Stimulated activated CD4-positive, alpha-beta T cell treated with anti-CD3 and anti-CD28 coated beads, Interleukin-15, amount 100 ng/mL, for 1 hour (primary cell): ENCODE data around the gene HPCAL4.

Experiments
- DNase-seq, 2 donors: peaks; one replicate each; pipeline ENCODE4 v3.0.0-alpha.2; 2020; ENCODE audit warnings: low read depth in 1 of 2, low spot score in 1 of 2

The HPCAL4 gene

DNA sequence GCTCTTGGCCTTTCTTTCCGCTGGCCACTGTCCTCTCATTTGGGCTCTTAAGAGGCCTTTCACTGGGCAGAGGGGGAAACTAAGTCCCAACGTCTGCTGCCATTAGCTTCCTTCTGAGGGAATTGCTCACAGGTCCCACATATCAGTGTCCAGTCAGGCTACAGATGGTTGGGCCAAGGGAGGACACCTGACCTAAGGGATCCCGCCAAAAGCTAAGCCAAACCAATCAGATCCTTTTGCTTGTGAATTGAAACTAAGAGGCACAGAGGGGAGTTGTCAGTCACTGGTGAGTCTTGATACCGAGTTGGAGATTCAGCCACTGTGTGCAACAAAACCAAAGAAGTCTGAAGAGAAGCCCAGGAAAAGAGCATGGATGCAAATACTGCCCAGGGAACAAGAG lies 13.6 kb downstream of the HPCAL4 start:
- DNase-seq, result no peak

DNA sequence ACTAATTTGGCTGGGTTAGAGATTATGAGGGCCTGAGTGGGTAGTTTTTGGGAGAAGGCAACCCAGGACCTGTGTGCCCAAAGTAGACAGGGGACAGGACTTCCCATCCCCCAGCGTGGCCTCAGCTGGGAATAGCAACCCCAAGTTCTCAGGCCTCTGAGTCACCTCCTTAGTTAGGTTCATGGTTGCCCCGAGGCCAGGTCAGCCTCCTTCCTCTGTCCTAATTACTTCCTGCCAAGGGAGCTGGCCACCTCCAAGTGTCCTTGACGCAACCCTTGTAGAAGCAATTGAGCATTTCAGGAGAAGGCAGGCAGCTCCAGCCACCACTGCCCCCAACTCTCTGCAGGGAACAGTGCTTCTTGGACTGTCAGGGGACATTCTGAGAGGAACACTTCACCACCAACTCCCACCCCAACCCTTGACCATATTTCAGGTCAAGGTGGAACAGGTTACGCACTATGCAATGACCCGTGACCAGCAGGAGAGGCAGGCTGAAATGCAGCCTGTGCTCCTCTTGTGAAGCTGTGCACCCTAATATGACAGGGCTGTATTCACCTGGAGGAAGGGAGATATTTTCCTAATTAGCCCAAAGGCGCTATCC lies 14.2 kb downstream of the HPCAL4 start:
- DNase-seq, result no peak

DNA sequence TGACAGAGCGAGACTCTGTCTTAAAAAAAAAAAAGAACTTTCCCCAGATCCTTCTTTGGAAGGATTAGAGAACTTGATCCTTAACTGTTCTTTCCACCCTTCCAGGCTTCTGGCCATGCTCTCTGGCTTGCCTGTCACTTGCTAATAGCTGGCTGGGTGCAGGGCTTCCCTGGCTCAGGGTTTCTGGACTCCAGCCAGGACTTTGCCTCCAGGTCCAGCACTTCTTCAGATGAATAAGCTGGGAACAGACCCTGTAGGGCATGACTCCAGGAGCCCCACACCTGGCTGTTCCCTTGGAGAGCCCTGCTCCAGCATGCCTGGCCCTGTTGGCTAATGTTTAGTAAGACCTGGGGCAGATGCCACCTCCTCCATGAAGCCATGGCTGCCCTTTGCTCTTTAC lies 16.0 kb downstream of the HPCAL4 start:
- no peak for DNase-seq

DNA sequence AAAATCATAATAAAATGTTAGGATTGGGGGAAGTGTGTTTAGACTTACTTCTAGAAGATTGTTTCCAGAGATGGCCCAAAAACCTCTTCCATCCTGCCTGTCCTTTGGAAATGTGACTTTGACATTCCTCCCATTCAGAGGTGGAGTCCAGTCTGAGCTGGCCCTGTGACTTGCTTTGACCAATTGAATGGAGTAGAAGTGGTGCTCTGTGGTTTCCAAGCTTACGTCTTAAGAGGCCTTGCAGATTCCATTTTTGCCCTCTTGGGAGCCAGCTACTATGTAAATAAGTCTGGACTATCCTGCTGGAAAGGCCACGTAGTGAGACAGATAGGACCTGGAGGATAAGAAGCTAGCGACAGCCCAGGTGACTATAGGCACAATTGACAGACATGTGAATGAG lies 18.0 kb downstream of the HPCAL4 start:
- DNase-seq, result no peak

DNA sequence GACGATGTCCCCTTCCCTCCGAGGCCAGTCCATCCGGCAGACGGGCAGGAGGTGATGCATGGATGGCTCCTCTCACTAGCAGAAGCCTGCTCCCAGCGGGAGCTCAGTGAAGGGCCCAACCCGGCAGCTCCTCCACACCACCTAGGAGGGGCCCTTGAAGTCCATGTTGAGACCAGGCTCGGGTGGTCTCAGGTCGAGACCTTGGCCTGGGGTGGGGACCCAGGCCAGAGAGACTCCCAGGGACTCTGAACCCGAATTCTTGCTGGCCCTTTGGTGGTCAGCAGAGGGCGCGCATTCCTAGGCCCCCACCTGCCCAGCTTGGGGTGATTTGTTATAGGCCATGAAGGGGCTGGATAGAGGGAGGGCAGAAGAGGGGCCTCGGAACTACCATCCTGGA lies 18.7 kb downstream of the HPCAL4 start:
- no peak for DNase-seq

DNA sequence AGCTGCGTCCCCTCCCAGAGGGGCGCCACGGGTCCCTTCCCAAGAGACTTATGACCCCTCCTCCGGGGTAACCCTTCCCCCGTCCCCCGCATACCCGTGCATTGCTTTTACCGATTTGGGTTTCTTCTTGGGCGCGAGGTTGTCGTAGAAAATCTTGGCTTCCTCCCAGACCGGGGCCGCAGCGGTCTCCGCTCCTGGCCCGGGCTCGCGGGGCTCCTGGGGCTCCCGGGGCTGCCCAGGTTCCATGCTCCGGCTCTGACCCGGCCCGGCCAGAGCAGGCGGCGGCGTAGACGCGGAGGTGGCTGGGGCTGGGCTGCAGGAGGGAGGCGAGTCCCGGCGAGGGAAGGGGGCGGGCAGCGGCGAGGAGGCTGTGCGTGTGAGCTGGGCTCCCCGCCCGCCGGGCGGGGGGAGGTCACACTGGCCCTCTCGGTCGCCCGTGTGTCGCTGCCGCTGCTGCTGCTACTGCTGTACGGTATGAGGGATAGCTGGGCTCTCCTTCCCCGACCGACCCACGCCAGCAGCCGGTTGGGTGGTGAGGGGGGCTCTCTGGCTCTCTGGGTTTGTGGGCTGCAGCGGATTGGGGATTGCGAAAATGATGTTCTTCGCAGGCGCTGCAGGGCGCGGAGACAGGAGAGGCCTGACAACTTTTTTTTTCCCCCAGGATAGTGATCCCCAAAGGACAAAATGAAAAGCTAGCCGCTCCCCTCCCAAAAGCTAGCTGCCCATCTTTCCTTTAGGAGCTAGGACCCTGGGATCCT lies 19.3 kb downstream of the HPCAL4 start, which contains the start of gene NT5C1A:
NT5C1A (minus strand) TSS at position 315 of the 758 bp plus-strand sequence; CDS start at position 246, 69 bp downstream.
- DNase-seq, result peak in 1 of 2 donors; percentile 28

DNA sequence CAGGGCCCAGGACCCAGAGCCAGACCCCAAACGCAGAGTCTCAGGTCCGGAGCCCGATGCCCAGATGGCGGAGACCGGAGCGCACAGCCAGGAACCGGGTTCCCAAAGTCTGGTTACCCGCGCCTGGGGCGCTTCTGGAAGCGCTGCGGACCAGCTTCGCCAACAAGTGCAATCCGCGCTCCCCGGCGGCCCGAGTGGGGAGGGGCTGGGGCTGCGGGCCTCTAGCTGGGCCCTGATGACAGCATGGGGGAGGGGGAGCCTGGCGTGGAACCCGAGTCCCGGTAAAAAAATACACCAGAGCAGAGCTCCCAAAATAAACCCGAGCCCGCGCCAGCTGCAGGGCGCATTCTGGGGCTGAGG lies 19.8 kb downstream of the HPCAL4 start:
- DNase-seq, result no peak

DNA sequence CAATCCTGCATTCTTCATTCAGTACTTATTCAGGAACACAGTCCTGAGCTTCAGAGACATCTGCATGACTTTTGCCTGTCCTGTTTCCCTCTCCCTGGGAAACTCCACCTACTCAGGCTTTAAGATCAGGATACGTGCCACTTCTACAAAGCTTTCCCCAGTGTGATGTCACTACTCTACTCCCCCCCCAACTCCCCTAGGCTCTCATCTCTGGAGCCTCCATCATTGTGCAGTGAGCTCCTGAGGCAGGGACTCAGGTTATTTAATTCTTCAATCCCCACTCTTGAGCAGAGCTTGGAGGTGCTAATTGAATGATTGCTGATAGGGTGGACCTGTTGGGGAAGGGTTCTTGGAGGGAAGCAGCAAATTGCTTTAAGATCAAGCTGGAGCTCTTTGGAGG lies 20.5 kb downstream of the HPCAL4 start:
- DNase-seq, result no peak

DNA sequence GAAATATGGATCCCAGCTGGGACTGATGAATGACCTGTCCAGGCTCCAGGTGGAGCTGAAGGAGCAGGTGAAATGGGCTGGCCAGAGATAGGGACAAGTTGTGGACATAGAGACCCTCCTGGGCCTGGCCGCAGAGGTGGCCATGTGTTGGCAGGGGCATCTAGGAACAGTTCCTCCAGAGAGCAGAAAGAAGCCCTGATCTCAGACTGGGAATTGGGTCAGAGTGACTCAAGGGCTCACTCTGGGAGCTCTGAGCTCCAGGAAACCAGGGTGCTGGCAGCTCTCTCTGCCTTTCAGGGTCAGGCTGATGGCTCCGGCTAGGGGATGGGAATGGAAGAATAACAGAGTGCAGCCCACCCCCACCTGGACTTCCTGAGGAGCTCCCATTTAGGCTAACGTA lies 22.3 kb downstream of the HPCAL4 start:
- DNase-seq, result no peak

DNA sequence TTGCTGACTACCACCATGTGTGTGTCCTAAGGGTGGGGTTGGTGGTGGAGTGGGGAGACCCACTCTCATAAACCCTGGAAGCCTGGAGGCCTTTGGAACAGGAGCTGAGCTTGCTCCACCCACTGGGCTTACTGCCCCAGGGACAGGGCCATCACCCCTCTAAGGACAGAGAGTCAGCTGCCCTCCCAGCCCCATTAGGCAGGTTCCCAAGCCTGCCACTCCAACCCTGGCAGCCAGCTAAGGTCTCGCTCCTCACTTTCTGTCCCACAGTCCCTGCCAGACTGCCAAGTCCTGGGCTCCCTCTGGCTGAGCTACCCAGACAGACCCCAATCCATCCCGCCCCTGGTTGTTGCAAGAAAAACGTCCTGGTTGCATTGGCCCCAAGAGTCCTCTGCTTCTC lies 23.1 kb downstream of the HPCAL4 start:
- DNase-seq, result no peak

DNA sequence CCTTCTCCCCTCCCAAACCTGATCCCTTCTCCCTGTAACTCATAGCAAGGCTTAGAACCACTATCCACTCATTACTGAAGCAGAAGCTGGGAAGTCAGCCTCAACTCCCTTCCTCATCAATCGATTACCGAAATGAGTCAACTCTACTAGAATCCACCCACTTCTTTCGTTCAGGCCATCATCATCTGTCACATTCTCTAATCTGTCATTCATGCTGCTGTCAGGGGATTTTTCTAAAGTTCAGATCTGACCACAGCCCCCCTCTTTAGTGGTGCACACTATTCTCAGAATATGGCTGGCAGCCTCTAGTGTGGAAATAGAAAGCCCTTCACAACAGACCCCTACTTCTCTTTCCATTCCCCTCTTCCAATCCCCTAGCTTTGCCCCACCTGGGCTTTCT lies 24.5 kb downstream of the HPCAL4 start:
- no peak for DNase-seq

DNA sequence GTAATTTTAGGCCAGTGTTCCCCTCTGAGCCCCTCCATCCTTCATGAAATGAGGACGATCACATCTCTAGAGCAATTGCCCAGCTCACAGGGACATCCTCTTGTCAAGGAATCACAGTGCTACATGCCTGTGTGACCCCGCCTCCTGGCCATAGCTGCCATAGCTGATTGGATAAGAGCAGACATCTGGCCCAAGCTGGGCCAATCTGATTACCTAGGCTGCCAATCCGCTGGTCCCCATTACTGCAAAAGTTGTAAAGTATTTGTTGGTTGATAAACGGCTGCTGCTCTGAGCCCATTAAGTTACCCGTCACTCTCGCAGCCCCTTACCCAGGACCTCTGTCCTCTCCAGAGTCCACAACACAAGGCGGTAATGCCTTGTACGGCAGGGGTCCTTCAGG lies 27.7 kb downstream of the HPCAL4 start:
- no peak for DNase-seq

DNA sequence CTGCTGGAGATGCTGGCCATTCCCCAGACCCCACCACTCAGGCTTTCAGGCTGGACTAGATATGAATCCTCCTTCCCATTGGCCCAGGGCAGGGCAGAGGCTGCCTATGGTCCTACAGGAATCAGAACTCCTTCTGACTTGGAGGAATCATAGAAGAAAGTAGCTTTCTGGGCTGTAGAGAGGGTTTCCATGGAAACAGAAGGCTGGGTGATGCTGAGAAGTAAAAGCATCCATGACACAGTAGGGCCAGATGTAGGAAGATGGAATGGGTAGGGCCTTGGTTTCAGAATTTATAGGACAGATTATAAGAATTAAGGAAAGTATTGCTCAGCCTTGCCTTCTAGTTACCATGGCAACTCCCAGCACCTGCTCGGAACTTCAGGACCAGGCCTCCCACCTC lies 28.4 kb downstream of the HPCAL4 start:
- no peak for DNase-seq

DNA sequence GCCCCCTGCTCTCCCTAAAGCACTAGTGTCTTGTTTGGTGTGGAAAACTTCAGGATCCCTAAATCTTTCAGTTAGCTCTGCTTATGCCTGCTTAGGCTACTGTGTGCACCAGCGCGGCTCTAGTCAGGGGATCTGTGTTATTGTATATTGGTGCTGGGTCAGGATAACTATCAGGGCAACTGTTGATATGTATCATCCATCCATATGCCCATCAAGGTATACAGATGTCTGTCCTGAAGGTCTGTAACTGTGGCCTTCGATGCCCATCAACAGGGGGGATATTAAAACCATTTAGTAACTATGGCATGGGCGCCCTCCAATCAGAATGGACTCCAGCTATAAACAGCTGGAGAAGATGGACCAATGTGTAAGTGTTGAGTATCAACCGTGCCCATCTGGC lies 31.7 kb downstream of the HPCAL4 start:
- DNase-seq, result no peak

DNA sequence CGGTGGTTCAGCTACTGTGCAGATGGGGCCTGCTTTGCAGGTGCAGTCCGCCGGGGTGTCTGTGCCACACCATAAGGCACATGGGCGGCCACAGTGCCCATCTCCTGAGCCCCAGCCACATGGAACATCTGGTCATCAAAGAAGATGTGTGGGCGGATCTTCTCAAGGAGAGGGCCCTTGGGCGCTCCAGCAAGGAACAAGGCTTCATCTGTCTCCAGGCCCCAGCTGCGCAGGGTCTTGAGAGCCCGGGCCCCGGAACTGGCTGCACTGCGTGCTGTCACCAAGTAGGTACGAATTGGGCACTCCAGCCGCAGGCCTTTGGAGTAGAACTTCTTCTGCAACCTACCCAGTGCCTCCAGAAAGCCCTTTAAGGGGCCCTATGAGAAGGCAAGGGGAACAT lies 32.1 kb downstream of the HPCAL4 start:
- DNase-seq, result no peak

DNA sequence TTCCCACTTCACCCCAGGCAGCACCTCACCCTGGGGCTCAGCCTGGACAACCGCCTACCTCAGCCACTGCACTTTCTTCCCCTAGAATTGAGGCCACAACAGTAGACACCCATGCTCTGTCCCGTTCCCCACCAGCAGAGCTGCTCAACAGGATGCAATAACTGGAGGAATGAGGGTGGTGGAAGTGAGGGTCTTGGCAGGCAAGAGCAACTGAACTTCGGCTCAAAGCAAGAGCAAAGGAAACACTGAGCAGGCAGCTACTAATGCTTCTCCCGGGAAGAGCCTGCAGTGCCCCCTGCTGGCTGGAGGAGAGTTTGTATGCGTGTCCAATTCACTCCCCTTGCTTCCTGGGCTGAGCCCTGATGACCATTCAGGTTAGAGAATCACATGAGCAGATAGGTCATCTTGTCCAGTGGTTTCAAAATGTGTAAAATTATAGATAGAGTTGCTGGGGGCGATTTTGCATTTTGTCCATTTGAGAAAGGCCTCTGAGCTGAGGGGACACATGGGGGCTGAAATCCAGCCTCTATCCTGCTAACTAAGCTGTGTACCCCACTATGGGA lies 33.2 kb downstream of the HPCAL4 start:
- DNase-seq, result peak; percentile 24 to 53

DNA sequence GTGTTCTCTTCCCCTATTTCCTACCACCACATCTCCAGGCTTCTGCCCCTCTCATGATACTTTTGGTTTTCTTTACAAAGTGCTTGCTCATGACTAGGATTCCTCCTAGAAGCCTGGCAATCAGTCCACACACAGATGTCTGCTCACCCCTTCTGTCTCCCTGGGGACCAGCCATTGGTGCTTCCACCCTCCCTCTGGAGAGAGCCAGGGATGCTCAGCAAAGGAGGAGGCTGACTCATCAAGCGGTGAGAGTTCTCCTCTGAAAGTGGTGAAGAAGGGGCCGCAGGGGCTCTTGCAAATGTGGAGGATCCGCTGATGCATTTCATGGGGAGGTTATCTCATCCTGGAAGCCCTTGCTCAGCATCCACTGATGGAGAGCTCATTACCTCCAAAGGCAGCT lies 33.8 kb downstream of the HPCAL4 start:
- DNase-seq, result no peak

DNA sequence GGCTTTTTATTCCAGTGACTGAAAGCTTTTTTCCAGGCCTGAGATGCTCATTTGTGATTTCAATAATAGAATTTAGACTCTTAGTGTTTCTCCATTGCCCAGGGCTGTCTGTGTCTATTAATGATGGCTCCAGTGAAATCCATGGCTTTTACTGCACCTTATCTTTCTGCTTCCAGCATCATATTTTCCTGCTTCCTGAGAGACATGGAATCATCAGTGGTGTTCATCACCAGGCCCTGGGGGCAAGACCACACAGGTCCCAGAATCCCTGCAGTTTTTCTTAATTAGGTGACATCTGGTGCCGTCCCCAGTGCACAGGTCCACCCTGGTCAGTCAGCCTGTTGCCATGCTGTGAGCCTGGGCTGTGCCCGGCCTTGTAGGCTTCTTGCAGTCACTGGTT lies 34.8 kb downstream of the HPCAL4 start:
- no peak for DNase-seq

DNA sequence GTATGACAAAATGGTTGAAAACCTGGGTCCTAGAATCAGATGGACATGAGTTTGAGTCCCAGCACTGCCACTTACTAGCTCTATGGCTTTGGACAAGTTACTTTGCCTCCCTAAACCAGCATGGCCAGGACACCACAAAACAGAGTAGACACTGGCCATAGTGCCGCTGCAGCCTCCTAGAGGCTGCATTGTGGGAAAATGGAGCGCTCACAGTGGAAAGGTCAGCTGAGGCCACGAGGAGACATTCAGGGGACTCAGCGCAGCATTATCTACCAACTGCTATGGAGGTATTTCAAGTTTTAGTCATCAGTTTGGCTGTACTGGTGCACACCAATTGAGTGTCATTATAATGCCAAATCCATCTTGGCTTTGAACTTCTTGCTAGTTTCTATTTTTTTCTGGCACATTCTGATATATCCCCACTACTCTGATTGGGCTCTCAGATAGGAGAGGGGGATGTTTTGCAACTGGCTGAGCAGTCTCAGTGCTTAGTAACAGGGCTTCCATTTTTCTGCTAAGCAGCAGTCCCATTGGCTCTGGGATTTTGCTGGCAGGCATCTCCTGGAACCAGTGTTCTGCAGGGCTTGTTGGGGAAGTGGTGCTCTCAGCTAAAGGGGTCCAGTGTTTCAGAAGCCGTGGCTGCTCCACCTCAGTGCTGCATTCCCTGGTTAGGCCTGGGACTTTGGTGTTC lies 35.5 kb downstream of the HPCAL4 start:
- no peak for DNase-seq

DNA sequence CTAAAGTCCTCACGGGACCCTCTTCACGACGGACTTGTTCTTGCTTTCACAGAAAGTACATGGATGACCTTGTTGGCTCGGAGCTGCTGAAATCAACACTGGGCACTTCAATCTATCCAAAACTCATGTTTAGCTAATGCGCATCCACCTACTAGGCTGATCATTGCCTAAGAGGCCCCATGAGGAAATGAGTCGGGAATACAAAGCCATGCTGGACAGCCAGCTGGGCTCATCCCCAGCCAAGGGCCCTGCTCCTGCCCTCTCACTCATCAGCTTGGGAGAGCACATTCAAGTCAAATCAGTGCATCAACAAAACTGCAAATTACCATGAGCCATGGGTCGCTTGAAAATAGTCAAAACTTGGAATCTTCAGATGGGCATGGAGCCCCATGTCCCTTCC lies 36.9 kb downstream of the HPCAL4 start:
- DNase-seq, result no peak

DNA sequence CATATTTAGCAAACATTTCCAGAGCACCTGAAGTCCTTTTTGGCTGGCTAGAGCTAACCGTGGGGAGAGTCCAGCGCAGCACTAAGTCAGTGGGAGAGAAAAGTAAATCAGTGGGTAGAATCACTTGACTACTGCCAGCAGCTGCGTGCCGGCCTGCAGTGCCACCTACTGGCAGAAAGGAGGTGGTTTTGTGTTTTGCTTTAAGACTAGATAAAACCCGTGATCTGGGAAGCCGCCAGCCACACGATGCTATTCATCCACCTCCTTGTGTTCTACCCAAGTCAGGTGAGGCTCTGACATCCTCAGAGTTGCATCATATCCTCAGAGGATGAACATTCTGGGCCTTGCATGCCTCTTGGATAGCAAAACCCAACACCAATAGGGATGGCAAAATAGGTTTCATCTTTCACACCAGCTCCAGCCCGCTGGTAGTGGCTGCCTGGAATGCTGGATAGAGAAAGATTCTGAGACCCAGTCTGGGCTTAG lies 37.6 kb downstream of the HPCAL4 start:
- peak; percentile 54 to 55 for DNase-seq

DNA sequence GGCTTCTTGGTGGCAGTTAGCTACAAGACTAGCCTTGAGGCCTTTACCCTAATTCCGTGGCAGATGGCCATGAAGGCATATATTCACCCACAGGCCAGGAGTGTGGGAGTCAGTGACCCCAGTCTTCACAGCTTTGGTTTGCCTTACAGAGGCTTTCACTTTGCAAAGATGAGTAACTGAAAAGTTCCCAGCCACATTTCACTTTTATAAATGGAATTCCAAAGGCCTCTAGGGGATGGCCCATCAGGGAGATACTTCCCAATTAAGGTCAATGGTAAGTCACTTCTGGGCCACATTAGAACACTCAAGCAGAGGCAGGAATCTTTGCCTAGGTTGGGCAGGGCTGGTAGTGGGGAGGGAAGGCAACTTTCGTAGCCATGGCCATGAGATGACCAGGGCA lies 38.7 kb downstream of the HPCAL4 start:
- no peak for DNase-seq
